ENCODE measurements around the gene VIPR1.

VIPR1 gene

DNA sequence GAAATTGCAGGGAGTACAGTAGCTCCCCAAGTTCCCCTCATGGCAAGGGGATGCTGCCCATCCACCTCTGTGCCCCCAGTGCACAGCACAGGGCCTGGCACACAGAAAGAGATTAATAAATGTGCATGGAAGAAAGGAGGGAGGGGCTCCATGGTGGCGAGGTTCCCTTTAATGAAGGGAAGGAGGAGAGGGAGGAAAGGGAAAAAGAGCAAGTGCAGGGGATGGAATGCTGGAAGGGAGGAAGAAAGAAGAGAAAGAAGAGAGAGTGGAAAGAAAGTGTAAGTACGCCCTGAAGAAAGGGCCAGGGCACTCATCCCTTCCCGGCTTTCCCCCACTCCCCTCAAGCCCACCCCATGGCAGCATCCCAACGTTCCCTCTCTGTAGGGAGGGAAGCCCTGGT lies 1.5 kb upstream of the VIPR1 start:
- ATAC-seq (replicated peaks), result no peak
- Mint-ChIP-seq H3K4me1 (peaks cover 13 to 23% of the 10 kb centered on the region in 2 donors), H3K27me3 (peaks cover 50% of the 10 kb centered on the region in 2 donors), H3K4me3 (peak overlapping the region; percentile 48 to 65), H3K9me3 (no peaks in the 10 kb centered on the region), H3K27ac (no peak overlapping the region), H3K36me3 (no peaks in the 10 kb centered on the region)
- no peak for DNase-seq

DNA sequence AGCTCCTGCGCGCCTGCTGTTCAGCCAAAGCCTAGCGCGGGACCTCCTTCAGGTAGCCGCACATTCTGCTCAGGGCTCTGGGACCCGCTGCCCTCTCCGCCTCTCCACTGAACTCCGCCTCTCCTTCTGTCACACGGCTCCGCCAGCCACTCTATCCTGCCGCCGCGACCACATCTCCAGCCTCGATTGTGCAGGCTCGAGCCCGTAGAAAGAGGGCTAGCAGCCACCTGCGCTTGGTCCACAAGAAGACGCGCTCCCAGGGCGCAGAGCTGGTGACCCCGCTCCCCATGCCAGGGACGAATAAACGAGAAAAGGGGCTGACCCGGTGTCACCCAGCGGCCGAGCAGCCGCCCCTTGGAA lies 1.1 kb upstream of the VIPR1 start:
- Mint-ChIP-seq H3K4me1 (peaks cover 13 to 23% of the 10 kb centered on the region in 2 donors), H3K36me3 (no peaks in the 10 kb centered on the region), H3K27ac (no peak overlapping the region), H3K9me3 (no peaks in the 10 kb centered on the region), H3K27me3 (peaks cover 50% of the 10 kb centered on the region in 2 donors), H3K4me3 (peak overlapping the region; percentile 89 to 90)
- peak; percentile 13 for DNase-seq
- ATAC-seq (replicated peaks), result peak in 1 of 2 donors; percentile 1

DNA sequence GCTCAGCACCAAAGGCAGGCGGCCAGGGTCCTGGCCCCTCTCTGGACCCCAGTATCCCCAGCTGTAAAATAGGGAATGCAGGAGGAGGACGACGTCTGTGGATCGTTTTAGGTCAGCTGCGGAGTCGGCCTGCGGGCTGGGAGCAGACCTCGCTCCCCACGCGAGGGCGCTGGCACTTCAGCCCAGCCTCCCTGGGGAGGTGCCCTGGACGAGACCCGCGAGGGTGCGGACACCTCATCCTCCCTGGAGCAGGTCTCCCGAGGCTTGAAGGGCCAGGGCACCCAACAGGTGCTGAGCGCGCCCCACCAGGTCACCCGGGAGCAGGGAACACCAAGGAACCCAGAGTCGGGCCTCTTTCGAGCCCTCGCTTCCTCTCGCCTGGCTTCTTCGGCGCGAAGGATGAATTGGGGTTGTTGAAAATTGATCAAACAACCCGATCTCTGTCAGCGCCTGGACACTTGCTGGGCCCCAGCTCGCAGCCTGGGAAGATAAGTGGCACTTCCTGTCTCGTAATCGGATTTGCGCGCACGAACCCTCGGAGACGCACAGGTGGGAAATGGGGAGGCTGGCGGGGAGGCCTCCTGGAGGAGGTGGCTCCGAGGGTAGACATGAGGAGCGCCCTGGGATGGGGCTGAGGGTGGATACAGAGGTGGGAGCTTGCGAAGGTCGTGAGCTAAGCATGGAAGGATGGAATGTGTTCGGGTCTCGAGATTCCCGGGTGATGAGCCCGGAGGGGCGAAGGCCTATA lies 588 bp upstream of the VIPR1 start:
- DNase-seq (peak; percentile 38), ATAC-seq (replicated peaks) (peak; percentile 48 to 50)
- Mint-ChIP-seq H3K27ac (no peak overlapping the region), H3K27me3 (peaks cover 49 to 50% of the 10 kb centered on the region in 2 donors), H3K9me3 (no peaks in the 10 kb centered on the region), H3K36me3 (no peaks in the 10 kb centered on the region), H3K4me1 (peaks cover 13 to 23% of the 10 kb centered on the region in 2 donors), H3K4me3 (peak overlapping the region; percentile 89 to 90)

DNA sequence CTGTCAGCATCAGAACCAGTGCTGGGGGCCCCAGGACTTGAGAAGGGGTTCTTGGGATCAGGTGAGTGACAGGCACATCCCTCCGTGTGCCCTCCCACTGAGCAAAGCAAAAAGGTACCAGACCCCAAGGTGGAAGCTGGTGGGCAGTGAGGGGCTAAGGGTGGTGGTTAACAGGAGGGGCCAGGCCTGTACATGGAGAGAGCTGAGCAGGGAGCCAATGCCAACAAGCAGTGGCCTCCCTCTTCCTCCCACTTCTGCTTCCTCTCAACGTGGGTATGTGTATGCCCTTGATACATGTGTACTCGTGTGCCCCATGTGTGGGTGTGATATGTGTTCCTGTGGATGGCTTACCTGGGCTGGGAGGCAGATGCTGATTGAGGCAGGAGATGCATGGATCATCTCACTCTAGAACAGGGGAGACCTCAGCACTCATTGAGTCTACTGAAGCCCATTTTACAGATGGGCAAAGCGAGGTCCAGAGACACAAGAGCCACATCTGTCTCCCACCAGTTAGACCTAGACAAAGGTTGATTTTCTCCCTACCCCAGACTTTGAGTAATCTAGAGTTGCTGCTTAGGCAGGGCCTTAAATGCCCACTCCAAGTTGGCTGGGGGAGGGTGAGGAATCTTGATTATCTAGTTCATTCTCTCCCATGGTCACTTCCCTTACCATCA lies 945 bp downstream of the VIPR1 start:
- Mint-ChIP-seq H3K27me3 (peaks cover 37 to 43% of the 10 kb centered on the region in 2 donors), H3K9me3 (no peaks in the 10 kb centered on the region), H3K4me1 (peaks cover 13 to 33% of the 10 kb centered on the region in 2 donors), H3K36me3 (no peaks in the 10 kb centered on the region), H3K27ac (peak overlapping the region; percentile 85), H3K4me3 (peak overlapping the region; percentile 7 to 32)
- ATAC-seq (replicated peaks) (no peak), DNase-seq (no peak)

- Mint-ChIP-seq H3K27me3 (peaks cover 38 to 43% of the 10 kb centered on the region in 2 donors), H3K9me3 (no peaks in the 10 kb centered on the region), H3K4me3 (no peak overlapping the region), H3K36me3 (no peaks in the 10 kb centered on the region), H3K4me1 (peaks cover 13 to 33% of the 10 kb centered on the region in 2 donors), H3K27ac (peak overlapping the region; percentile 16)
- DNase-seq (no peak), ATAC-seq (replicated peaks) (no peak)
These were observed 1.5 kb downstream of the VIPR1 start for GRCh38 chr3:42503957-42504333.

- DNase-seq (no peak), ATAC-seq (replicated peaks) (no peak)
- no peak overlapping the region for H3K4me3 Mint-ChIP-seq
- H3K36me3 Mint-ChIP-seq, result no peaks in the 10 kb centered on the region
- peaks cover 13 to 33% of the 10 kb centered on the region in 2 donors for H3K4me1 Mint-ChIP-seq
- H3K27me3 Mint-ChIP-seq, result peaks cover 37 to 43% of the 10 kb centered on the region in 2 donors
- H3K27ac Mint-ChIP-seq, result peak overlapping the region; percentile 16
- H3K9me3 Mint-ChIP-seq, result no peaks in the 10 kb centered on the region
These were observed 2.1 kb downstream of the VIPR1 start for GRCh38 chr3:42504334-42505127.

DNA sequence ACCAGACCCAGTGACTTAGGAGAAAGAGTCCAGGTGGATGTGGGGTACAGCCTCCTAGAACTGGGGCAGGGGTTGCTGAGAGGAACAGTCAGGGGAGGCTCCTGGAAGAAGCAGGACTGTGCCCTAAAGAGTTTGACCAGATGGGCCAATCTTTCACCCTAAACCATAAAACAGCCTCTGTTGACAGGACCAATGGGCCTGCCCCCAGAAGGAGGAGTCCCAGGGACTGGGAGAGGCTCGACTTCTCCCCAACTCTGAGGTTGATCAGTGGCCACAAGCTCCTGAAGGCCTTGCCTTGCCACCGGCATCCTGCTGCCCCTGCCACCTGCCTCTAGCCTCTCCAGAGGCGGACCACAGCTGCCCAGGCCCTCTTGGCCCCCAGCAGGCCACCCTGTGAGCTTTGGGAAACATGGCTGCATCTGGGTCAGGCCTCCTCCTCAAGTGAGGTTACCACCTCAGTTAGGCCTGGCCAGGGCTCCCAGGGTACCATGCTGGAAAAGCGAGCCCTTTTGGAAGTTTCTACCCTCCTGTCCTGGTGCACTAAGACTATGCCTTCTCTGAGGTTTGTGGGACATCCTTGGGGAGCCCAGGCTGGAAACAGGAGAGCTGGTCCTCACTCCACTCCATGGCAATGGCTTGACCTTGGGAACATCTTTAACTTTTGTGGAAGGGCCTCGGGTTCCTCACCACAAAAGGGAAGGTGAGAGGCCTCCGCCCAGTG lies 2.8 kb downstream of the VIPR1 start:
- H3K27ac Mint-ChIP-seq, result no peak overlapping the region
- no peaks in the 10 kb centered on the region for H3K9me3 Mint-ChIP-seq
- ATAC-seq (replicated peaks), result no peak
- no peak for DNase-seq
- no peaks in the 10 kb centered on the region for H3K36me3 Mint-ChIP-seq
- H3K27me3 Mint-ChIP-seq, result peaks cover 36 to 41% of the 10 kb centered on the region in 2 donors
- H3K4me1 Mint-ChIP-seq, result peaks cover 13 to 33% of the 10 kb centered on the region in 2 donors
- H3K4me3 Mint-ChIP-seq, result no peak overlapping the region

- H3K36me3 Mint-ChIP-seq, result no peaks in the 10 kb centered on the region
- H3K4me1 Mint-ChIP-seq, result peaks cover 11 to 30% of the 10 kb centered on the region in 2 donors
- H3K27ac Mint-ChIP-seq, result no peak overlapping the region
- no peaks in the 10 kb centered on the region for H3K9me3 Mint-ChIP-seq
- peaks cover 30 to 35% of the 10 kb centered on the region in 2 donors for H3K27me3 Mint-ChIP-seq
- H3K4me3 Mint-ChIP-seq, result no peak overlapping the region
- ATAC-seq (replicated peaks), result no peak
- no peak for DNase-seq
These were observed 3.5 kb downstream of the VIPR1 start for GRCh38 chr3:42505849-42506410.

DNA sequence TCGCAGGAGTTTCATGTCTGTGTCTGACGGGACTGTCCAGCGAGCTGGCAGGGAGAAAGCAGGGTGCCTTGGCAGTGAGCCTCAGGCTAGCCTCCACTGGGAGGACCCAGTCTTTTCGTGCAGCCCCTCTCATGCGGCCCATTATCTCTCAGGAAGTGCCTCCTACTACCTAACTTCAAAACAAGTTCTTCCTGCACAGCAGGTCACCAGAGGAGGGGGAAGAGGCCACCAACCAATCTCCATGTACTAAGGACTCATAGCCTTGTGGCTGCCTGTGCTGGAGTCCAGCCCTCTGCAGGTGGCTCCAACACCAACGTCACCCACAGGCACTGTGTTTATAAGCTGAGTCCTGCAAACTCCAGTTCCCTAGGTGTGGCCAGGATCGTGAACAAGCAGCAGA lies 4.8 kb downstream of the VIPR1 start:
- H3K27ac Mint-ChIP-seq, result no peak overlapping the region
- peaks cover 23 to 24% of the 10 kb centered on the region in 2 donors for H3K27me3 Mint-ChIP-seq
- H3K9me3 Mint-ChIP-seq, result no peaks in the 10 kb centered on the region
- no peak for ATAC-seq (replicated peaks)
- no peaks in the 10 kb centered on the region for H3K36me3 Mint-ChIP-seq
- H3K4me1 Mint-ChIP-seq, result peaks cover 6 to 29% of the 10 kb centered on the region in 2 donors
- no peak for DNase-seq
- H3K4me3 Mint-ChIP-seq, result no peak overlapping the region

DNA sequence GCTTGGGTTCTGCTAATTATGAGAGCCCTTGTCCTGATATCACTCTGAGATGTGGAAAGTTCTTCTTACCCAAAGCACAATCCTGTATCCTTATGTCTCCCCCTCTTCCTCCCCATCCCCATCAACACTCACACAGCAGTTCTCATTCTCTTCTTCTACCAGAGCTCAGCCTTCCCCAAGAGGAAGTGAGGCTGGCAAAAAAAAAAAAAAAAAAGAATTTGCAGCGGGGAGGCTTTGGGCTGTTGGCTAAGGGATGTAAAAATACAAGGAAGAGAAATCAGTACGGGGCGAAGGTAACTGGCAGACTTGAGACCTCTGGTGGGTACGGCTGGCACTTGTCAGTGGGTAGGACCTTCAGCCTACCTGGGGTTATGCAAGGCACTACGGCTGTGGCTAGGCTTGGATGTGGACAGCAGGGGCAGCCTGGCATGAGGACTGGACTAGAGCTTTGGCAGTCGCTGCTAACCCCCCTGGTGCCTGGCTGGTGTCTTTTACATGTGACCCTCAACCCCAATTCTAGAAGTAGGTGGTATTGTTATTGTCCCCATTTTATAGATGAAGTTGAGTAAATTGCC lies 5.4 kb downstream of the VIPR1 start:
- no peaks in the 10 kb centered on the region for H3K9me3 Mint-ChIP-seq
- no peak overlapping the region for H3K4me3 Mint-ChIP-seq
- DNase-seq (no peak), ATAC-seq (replicated peaks) (no peak)
- no peaks in the 10 kb centered on the region for H3K36me3 Mint-ChIP-seq
- no peak overlapping the region for H3K27ac Mint-ChIP-seq
- H3K27me3 Mint-ChIP-seq, result peaks cover 22% of the 10 kb centered on the region in 2 donors
- peaks cover 5 to 28% of the 10 kb centered on the region in 2 donors for H3K4me1 Mint-ChIP-seq

DNA sequence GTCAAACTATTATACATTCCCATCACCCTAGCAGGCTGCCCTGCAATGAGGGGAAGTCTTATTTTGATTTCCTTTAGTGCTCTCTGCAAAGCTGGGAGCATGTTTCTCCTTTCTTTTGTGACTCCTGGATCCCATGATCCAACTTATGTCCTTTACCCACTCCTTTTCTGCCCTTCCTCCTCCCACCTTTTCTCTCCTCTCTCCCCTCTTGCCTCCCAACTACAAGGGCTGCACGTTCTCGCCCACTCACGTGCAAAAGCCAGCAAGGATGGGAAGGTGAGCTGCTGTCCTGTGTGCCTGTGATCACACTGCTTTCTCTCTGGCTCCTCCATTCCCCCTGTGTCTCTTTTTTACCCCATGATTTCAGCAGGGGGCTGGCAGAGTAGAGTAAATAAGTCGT lies 6.1 kb downstream of the VIPR1 start:
- Mint-ChIP-seq H3K27ac (no peak overlapping the region), H3K9me3 (no peaks in the 10 kb centered on the region), H3K27me3 (peaks cover 18% of the 10 kb centered on the region in 2 donors), H3K4me3 (no peak overlapping the region), H3K36me3 (no peaks in the 10 kb centered on the region), H3K4me1 (peaks cover 3 to 24% of the 10 kb centered on the region in 2 donors)
- DNase-seq (no peak), ATAC-seq (replicated peaks) (no peak)

DNA sequence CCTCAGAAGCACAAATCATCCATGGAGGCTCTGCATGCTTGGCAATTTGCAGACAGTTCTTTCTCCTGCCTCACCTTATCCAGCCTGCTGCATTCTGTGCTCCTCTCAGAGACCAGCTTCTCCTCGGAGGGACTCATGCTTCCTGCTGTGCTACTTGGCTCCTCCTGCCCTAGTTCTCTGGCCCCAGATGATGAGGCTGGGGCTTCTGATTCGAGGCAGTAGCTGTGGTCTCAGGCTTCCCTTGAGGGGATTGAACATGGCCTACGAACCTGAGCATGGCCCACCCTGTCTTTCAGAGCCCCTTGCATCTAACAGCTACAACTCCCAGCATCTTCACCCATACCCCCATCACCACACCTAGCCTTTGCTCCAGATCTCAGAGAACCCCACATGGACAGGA lies 6.7 kb downstream of the VIPR1 start:
- no peak overlapping the region for H3K27ac Mint-ChIP-seq
- H3K9me3 Mint-ChIP-seq, result no peaks in the 10 kb centered on the region
- no peak for DNase-seq
- H3K4me3 Mint-ChIP-seq, result no peak overlapping the region
- peaks cover 3 to 24% of the 10 kb centered on the region in 2 donors for H3K4me1 Mint-ChIP-seq
- H3K36me3 Mint-ChIP-seq, result no peaks in the 10 kb centered on the region
- ATAC-seq (replicated peaks), result no peak
- H3K27me3 Mint-ChIP-seq, result peaks cover 18% of the 10 kb centered on the region in 2 donors

- Mint-ChIP-seq H3K4me3 (no peak overlapping the region), H3K27me3 (peaks cover 18% of the 10 kb centered on the region in 2 donors), H3K9me3 (no peaks in the 10 kb centered on the region), H3K27ac (no peak overlapping the region), H3K4me1 (peaks cover 3 to 24% of the 10 kb centered on the region in 2 donors), H3K36me3 (no peaks in the 10 kb centered on the region)
- no peak for DNase-seq
- no peak for ATAC-seq (replicated peaks)
These were observed 7.9 kb downstream of the VIPR1 start for GRCh38 chr3:42510325-42510724.

Data from stimulated activated naive B cell treated with anti-CD40 and anti-IgM and Interleukin-4, amounts not matched to agents 10 μg/mL and 1 μg/mL and 100 μg/mL, for 72 hours (primary cell).